Stimulated activated naive B cell treated with anti-CD40 and anti-IgM and Interleukin-4, amounts not matched to agents 10 μg/mL and 1 μg/mL and 100 μg/mL, for 72 hours (primary cell): ENCODE data around the gene CHURC1.

Experiments used
- ATAC-seq, 2 donors: fragments of 150-1000 bp; cut with Tn5 transposase; replicated peaks; 2 replicates each; pipeline ENCODE4 v1.10.0; 2021; ENCODE audit warnings: moderate library complexity in 1 of 2
- DNase-seq: peaks from one replicate; pipeline ENCODE4 v3.0.0; 2021
- H3K27ac Mint-ChIP-seq: one replicate; pipeline ENCODE4 v1.8.0; 2022; ENCODE audit warnings: mild to moderate bottlenecking, mixed read lengths
- H3K27me3 Mint-ChIP-seq, 2 donors: one replicate each; pipeline ENCODE4 v1.8.0; 2022; ENCODE audit warnings: mixed read lengths in 2 of 2
- H3K36me3 Mint-ChIP-seq, 2 donors: one replicate each; pipeline ENCODE4 v1.8.0; 2022; ENCODE audit warnings: mixed read lengths in 2 of 2, mild to moderate bottlenecking in 1 of 2
- H3K4me1 Mint-ChIP-seq, 2 donors: one replicate each; pipeline ENCODE4 v1.8.0; 2022; ENCODE audit warnings: mixed read lengths in 2 of 2, mild to moderate bottlenecking in 1 of 2
- H3K4me3 Mint-ChIP-seq, 2 donors: one replicate each; pipeline ENCODE4 v1.8.0; 2022; ENCODE audit warnings: mild to moderate bottlenecking in 2 of 2, mixed read lengths in 2 of 2, moderate library complexity in 1 of 2
- H3K9me3 Mint-ChIP-seq, 2 donors: one replicate each; pipeline ENCODE4 v1.8.0; 2022; ENCODE audit warnings: mixed read lengths in 2 of 2, mild to moderate bottlenecking in 1 of 2

CHURC1 gene

DNA sequence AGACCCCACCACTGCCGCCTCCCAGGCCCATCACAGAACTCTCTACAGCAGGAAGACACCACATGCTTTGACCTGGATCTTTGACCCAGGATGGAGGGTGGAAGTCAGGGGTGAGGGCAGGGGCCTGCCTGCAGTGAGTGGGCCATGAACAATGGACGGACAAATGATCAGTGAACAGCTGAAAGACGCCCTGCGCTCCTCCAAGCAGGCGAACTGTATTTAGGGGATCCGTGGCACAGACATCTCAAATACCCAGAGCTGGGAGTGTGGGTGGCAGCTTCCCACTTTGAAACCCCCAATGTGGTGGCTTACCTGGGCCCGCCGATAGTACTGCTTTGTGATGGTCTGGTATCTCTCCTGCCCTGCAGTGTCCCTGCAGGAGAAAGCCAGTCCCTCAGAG lies 37.0 kb downstream of the CHURC1 start:
- Mint-ChIP-seq H3K4me3 (no peak overlapping the region), H3K27ac (no peak overlapping the region), H3K4me1 (peaks cover 28 to 49% of the 10 kb centered on the region in 2 donors), H3K9me3 (no peaks in the 10 kb centered on the region), H3K27me3 (no peaks in the 10 kb centered on the region), H3K36me3 (peaks cover 57 to 64% of the 10 kb centered on the region in 2 donors)
- DNase-seq: no peak
- ATAC-seq: no peak

- Mint-ChIP-seq H3K4me1 (peaks cover 28 to 45% of the 10 kb centered on the region in 2 donors), H3K36me3 (peaks cover 53 to 61% of the 10 kb centered on the region in 2 donors), H3K27me3 (no peaks in the 10 kb centered on the region), H3K27ac (no peak overlapping the region), H3K9me3 (no peaks in the 10 kb centered on the region), H3K4me3 (no peak overlapping the region)
- DNase-seq (no peak), ATAC-seq (no peak)
Observed at GRCh38 chr14:64951724-64952123, 37.5 kb downstream of the CHURC1 start.

GRCh38 chr14:64952598-64953309 lies 38.5 kb downstream of the CHURC1 start:
- no peaks in the 10 kb centered on the region for H3K27me3 Mint-ChIP-seq
- H3K9me3 Mint-ChIP-seq: no peaks in the 10 kb centered on the region
- peak overlapping the region; percentile 41 to 75 for H3K4me3 Mint-ChIP-seq
- peaks cover 53 to 54% of the 10 kb centered on the region in 2 donors for H3K36me3 Mint-ChIP-seq
- DNase-seq (peak; percentile 27), ATAC-seq (peak; percentile 87 to 90)
- H3K27ac Mint-ChIP-seq: peak overlapping the region; percentile 90
- peaks cover 26 to 35% of the 10 kb centered on the region in 2 donors for H3K4me1 Mint-ChIP-seq

GRCh38 chr14:64953310-64953654 lies 39.0 kb downstream of the CHURC1 start:
- Mint-ChIP-seq H3K9me3 (no peaks in the 10 kb centered on the region), H3K27me3 (no peaks in the 10 kb centered on the region), H3K4me1 (peaks cover 26 to 34% of the 10 kb centered on the region in 2 donors), H3K4me3 (peak overlapping the region; percentile 36 to 75), H3K36me3 (peaks cover 52% of the 10 kb centered on the region in 2 donors), H3K27ac (peak overlapping the region; percentile 90)
- ATAC-seq (no peak), DNase-seq (no peak)

DNA sequence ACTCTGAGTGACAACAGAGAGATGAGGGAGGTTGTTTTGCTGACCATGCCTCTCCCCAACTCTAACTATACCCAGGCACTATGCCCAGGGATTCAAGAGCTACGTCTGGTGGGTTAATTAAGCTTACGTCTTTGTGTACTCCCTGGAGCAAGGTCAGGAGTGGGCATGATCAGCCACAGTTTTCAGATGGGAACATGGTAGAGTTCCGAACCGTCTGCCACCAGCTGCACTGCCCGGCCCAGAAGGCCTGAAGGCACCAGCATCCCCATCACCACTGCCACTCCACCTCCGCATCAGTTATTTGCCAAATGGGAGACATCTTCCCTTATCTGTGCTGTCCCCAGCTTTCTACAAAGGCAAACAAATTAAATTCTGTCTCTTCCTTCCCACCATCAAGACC lies 39.4 kb downstream of the CHURC1 start:
- Mint-ChIP-seq H3K4me3 (no peak overlapping the region), H3K27ac (no peak overlapping the region), H3K36me3 (peaks cover 48 to 49% of the 10 kb centered on the region in 2 donors), H3K4me1 (peaks cover 26 to 34% of the 10 kb centered on the region in 2 donors), H3K27me3 (no peaks in the 10 kb centered on the region), H3K9me3 (no peaks in the 10 kb centered on the region)
- DNase-seq (no peak), ATAC-seq (no peak)

DNA sequence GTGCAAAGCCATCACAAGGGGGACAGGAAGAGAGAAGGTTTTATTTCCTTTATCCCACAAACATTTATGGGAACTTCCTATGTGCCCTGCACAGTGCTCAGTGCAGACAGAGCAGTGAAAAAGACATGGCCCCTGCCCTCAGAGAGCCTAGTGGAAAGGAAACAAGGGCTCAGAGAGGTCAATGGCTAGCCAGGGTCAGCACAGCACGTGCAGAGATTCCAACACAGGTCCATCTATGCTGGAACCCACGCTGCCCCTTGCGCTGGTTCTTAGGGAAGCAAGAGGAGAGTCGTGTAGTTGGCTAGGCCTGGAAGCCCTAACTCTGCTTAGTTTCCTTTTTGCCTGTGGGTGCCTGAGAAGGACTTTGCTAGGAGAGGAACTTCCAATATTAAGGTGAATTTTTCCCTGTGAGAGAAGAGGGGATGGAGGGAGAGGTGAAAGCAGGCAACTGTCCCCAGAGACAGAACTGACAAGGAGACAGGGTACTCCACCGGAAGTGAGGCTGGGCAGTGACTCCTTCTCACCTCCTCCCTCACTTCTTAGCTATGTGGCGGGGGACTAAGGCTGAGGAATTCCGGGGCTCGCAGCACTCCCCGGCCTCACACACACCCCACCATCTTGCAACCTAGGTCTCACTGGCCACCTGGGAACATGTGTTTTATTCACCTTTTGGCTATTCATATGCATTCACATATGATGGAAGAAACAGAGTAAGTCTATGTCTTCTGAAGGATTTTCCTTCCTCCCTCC lies 40.4 kb downstream of the CHURC1 start:
- no peak for ATAC-seq
- Mint-ChIP-seq H3K9me3 (no peaks in the 10 kb centered on the region), H3K4me1 (peaks cover 26 to 34% of the 10 kb centered on the region in 2 donors), H3K27me3 (no peaks in the 10 kb centered on the region), H3K4me3 (no peak overlapping the region), H3K36me3 (peaks cover 42 to 44% of the 10 kb centered on the region in 2 donors), H3K27ac (no peak overlapping the region)
- no peak for DNase-seq

DNA sequence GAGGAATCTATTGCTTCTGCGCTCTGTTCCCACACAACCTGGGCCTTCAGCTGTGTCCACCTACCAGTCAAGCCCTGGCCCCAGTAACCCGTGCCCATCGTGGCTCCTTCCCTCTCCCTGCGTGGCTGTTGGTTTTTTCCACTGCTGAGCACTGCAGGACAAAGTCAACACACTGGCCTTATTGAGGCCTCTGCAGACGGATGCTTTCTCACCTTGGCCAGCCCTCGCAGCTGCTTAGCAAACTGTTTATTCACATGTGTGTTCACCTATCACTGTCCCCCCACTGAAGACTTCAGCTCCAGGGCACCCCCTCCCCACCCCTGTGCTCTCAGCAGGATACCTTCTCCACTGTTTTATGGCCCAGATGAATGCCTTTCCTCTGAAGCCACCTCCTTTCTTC lies 41.0 kb downstream of the CHURC1 start:
- peaks cover 36 to 38% of the 10 kb centered on the region in 2 donors for H3K36me3 Mint-ChIP-seq
- H3K4me3 Mint-ChIP-seq: no peak overlapping the region
- DNase-seq: no peak

GRCh38 chr14:64956697-64957406 lies 42.6 kb downstream of the CHURC1 start:
- no peaks in the 10 kb centered on the region for H3K27me3 Mint-ChIP-seq
- H3K36me3 Mint-ChIP-seq: peaks cover 25 to 27% of the 10 kb centered on the region in 2 donors
- H3K9me3 Mint-ChIP-seq: no peaks in the 10 kb centered on the region
- H3K27ac Mint-ChIP-seq: no peak overlapping the region
- H3K4me1 Mint-ChIP-seq: peaks cover 23% of the 10 kb centered on the region in 2 donors
- DNase-seq: no peak
- no peak overlapping the region for H3K4me3 Mint-ChIP-seq
- ATAC-seq: no peak

More for the DNA sequence above, 41.0 kb downstream of the CHURC1 start:
- Mint-ChIP-seq H3K9me3 (no peaks in the 10 kb centered on the region), H3K4me1 (peaks cover 26 to 34% of the 10 kb centered on the region in 2 donors), H3K27ac (no peak overlapping the region), H3K27me3 (no peaks in the 10 kb centered on the region)
- ATAC-seq: no peak

- no peaks in the 10 kb centered on the region for H3K27me3 Mint-ChIP-seq
- peaks cover 25 to 29% of the 10 kb centered on the region in 2 donors for H3K36me3 Mint-ChIP-seq
- peaks cover 12% of the 10 kb centered on the region in 2 donors for H3K4me1 Mint-ChIP-seq
- no peak for DNase-seq
- H3K27ac Mint-ChIP-seq: no peak overlapping the region
- H3K4me3 Mint-ChIP-seq: no peak overlapping the region
- ATAC-seq: no peak
- H3K9me3 Mint-ChIP-seq: no peaks in the 10 kb centered on the region
Observed at GRCh38 chr14:64958201-64958600, 43.9 kb downstream of the CHURC1 start.

DNA sequence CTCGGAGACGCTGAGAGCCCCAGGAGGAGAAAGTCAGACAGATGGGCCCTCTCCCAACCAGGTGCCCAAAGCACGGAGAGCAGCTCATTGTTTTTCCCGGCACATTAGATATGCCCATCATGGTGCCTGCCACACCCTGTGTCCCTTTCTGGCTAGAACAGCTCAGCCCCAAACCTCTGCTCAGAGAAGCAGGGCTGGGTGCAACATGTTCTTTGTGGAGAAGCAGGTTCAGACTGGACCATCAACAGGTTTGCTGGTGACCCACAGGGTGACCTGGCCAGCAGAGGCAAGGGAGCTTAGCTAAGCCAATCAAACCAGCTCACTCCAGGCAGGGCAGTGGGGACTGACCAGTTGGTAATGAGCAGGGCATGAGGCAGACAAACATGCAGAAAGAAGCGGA lies 44.5 kb downstream of the CHURC1 start:
- Mint-ChIP-seq H3K4me3 (no peak overlapping the region), H3K36me3 (peaks cover 25 to 27% of the 10 kb centered on the region in 2 donors), H3K27me3 (no peaks in the 10 kb centered on the region), H3K27ac (no peak overlapping the region), H3K9me3 (no peaks in the 10 kb centered on the region), H3K4me1 (peaks cover 9 to 12% of the 10 kb centered on the region in 2 donors)
- DNase-seq (no peak), ATAC-seq (no peak)

DNA sequence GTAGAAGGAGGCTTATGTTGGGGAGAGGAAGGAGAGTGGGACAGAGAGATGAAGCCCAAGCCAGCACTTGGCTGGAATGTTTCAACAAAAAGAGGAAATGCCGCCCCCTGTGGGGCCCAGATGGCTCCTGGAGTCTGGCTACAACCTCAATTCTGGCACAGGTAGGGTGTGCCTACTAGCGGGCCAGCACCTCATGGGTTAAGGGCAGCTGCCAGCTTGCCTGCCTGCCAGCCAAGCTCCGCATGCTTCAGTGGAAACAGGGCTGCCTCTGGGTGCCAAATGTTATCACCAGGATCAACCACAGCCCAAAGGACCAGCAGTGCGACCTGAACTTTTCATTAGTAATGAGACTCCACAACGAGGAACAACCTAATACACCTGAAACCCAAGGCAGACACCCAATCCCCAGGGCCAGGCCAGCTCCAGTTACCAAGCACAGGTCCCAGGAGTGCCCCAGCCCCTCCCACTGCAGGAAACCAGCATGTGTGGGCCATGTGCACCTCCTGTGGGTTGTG lies 46.6 kb downstream of the CHURC1 start:
- Mint-ChIP-seq H3K9me3 (no peaks in the 10 kb centered on the region), H3K4me1 (peaks cover 5 to 11% of the 10 kb centered on the region in 2 donors), H3K36me3 (peaks cover 13 to 15% of the 10 kb centered on the region in 2 donors), H3K4me3 (no peak overlapping the region), H3K27me3 (no peaks in the 10 kb centered on the region), H3K27ac (no peak overlapping the region)
- DNase-seq: no peak
- ATAC-seq: no peak

GRCh38 chr14:64963611-64964010 lies 49.4 kb downstream of the CHURC1 start:
- DNase-seq (no peak), ATAC-seq (no peak)
- Mint-ChIP-seq H3K27ac (no peak overlapping the region), H3K4me3 (no peak overlapping the region), H3K36me3 (peaks cover 9 to 11% of the 10 kb centered on the region in 2 donors), H3K27me3 (no peaks in the 10 kb centered on the region), H3K9me3 (no peaks in the 10 kb centered on the region), H3K4me1 (peaks cover 5 to 11% of the 10 kb centered on the region in 2 donors)

DNA sequence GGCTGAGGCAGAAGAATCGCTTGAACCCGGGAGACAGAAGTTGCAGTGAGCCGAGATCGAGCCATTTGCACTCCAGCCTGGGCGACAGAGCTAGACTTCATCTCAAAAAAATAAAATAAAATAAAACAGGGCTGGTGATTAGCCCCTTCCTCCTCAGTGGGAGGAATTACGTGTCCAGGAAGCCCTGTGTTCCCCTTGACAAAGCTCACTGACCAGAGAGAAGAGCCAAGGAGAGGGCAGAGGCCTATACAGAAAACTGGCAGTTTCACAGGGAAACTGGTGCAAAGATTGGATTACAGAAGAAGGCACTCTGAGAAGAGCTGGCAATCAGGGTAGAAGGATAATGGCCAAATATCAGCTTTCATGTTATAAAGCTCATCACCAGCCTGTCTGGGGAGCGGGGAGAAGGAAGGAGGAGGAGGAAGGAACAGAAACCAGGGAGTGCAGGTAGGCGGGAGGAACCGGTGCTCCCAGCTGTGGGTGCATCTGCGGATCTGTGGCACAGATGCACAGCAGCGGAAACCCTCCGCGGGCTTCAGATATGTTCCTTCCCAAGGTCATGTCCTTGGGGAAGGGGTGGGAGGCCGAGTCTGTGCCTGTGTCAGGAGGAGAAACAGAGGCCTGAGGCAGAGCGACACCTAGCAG lies 51.2 kb downstream of the CHURC1 start:
- peaks cover 6 to 11% of the 10 kb centered on the region in 2 donors for H3K4me1 Mint-ChIP-seq
- no peak for DNase-seq
- no peaks in the 10 kb centered on the region for H3K9me3 Mint-ChIP-seq
- ATAC-seq: no peak
- H3K36me3 Mint-ChIP-seq: peaks cover 8 to 9% of the 10 kb centered on the region in 2 donors
- peaks cover 0 to 5% of the 10 kb centered on the region in 2 donors for H3K27me3 Mint-ChIP-seq
- no peak overlapping the region for H3K4me3 Mint-ChIP-seq
- no peak overlapping the region for H3K27ac Mint-ChIP-seq

DNA sequence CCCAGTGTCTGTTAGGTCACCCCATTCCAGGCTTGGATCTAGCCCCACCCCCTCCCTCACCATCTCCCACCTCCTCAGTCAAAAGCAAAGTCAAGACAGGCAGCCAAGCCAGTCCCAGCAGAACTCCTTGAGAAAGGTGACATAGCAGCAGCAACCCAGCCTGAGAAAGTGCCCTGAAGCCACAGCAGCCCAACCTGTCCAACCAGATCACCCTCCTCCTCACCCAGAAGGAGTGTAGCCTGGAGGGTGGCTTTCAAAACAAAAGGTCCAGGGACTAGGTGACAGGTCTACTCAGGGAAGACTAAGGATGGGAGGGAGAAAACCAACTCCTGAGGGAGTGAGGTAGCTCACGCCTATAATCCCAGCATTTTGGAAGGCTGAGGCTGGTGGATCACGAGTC lies 52.7 kb downstream of the CHURC1 start:
- peaks cover 8 to 9% of the 10 kb centered on the region in 2 donors for H3K36me3 Mint-ChIP-seq
- DNase-seq: no peak
- H3K4me3 Mint-ChIP-seq: no peak overlapping the region
- peaks cover 5 to 19% of the 10 kb centered on the region in 2 donors for H3K4me1 Mint-ChIP-seq
- H3K27me3 Mint-ChIP-seq: peaks cover 10 to 11% of the 10 kb centered on the region in 2 donors
- ATAC-seq: no peak
- no peak overlapping the region for H3K27ac Mint-ChIP-seq
- no peaks in the 10 kb centered on the region for H3K9me3 Mint-ChIP-seq
